ENCODE measurements around the gene VPS4B.

The VPS4B gene

DNA sequence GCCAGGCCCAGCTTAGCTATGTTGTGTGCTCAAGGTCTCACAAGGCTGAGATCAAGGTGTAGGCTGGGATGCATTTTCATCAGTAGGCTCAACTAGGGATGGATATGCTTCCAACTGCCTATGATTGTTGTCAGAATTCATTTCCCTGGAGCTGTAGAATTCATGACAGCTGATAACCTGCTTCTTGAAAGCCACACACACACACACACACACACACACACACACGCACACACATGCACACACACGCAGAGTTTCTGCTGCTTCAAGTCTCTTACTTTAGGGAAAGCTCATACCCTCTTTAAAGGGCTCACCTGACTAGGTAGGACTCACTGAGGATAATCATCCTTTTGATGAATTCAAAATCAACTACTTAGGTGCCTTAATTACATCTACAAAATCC lies 8.2 kb upstream of the VPS4B start:
- DNase-seq (ENCODE audit: low read depth), result no peak

DNA sequence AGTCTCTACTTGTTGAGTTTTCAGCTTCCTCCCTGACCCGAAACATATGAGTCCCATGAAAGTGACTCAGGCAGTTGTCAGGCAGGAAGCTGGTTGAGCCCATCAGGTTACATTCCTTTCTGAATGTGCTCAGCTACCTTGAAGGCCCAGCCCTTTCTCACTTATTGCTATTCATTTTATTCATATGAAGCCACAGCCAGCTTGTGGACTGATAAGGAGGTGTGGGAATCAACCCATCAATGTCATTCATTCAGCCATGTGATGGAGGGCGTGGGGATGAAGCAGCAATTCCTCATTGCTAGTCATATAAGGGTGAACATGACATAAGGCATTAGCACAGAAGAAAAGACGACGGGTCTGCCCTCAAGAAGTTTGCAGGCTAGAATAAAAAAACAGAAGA lies 5.3 kb upstream of the VPS4B start:
- DNase-seq (ENCODE audit: low read depth), result no peak

DNA sequence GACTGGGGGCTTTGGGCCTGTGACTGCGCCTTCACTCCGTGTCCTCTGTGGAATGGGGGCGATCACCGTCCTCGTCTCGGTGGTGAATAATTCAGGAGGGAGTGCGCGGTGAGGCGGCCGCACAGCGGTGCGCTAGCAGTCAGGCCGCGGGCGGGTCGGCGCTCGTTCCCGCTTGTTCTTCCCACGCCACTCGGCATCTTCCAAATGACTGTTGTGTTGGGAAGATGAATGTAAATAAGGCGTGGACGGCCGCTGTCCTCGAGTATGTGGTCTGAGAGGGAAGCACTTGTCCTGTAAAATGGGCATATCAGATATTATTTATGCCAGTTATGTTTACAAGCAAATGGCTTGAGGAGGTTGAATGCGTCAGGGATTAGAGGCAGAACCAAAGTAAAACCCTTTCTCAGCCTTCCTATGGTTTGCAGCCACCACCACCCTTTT lies 608 bp upstream of the VPS4B start:
- no peak for DNase-seq (ENCODE audit: low read depth)

DNA sequence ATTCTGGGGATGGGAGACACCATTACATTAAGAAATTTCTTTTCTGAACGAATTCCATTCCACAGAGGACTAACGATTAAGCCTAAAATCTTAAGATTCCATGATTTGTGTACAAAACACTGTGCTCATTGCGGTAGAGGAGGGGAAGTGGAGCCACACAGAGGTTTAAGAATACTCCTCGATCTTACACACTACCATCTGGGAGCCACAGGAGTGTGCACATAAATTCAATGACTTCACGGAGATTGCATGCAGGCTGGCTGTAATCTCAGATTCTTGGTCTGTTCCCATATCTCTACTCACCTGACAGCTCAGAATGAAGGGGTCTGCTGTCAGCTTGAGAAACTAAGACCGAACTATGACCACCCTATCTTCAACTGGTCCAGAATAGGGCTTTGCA lies 762 bp downstream of the VPS4B start:
- DNase-seq (ENCODE audit: low read depth), result no peak

DNA sequence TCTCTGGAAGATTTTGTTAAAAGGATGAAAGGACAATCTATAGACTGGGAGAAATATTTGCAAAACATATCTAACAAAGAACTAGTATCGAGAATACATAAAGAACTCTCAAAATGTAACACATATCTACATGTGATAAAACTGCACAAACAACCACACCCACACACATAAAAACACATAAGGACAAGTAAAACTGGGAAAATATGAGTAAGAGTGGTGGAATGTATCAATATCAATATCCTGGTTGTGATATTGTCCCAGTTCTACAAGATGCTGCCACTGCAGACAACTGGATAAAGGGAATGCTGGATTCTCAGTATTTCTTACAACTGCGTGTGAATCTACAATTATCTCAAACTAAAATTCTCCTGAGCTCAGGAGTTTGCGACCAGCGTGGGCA lies 9.3 kb downstream of the VPS4B start:
- DNase-seq (ENCODE audit: low read depth), result no peak

DNA sequence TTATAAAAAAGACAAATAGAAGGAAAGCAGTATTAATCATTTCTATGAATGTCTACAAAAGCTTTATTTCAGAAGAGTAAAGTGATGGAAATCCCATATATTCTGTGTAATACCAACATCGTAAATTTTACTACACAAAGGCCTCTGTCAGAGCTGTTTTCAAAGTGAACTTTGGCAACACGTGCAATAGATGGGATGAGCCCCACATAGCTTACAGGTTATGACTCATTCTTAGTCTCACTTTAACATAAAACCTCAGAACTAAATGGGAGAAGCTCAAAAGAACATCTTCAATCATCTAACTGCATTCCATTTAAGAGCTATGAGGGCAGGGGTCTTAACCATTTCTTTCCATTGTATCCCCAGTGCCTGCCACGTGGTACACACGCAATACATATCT lies 11.5 kb downstream of the VPS4B start:
- DNase-seq (ENCODE audit: low read depth), result no peak

DNA sequence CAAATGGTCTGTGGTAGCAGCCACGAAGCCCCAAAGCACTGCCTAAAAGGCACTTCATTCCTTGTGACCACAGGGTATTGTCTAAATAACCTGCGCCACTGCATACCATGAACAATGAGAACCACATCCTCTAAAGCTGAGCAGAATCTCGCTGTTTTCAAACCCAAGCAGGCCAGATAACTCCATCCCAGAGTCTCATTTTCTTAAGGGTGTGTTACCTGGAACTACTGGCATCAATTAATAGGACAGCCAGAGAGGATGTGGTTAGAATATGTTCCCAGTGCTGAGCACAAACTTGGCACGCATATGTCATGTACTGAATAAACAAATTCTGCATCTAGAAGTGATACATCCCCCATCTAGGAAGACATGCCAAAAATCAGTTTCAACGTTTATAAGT lies 13.0 kb downstream of the VPS4B start:
- no peak for DNase-seq (ENCODE audit: low read depth)

DNA sequence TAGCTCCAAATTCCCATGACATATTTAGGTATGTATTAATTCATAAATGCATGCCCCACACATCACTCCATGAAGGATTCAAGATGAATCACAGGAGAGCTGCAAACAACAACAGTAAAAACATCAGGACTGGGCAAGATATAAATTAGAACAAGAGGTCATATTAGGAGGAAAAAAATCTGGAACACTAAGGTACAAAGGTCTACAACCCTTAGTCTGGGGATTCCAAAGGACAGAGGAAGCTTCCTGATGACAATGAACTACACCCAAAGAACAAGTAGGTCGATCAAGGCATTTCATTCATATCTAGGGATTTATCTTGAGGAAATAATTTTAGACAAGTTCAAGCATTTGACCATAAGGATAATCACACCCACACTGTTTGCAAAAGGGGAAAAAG lies 14.5 kb downstream of the VPS4B start:
- DNase-seq (ENCODE audit: low read depth), result no peak

DNA sequence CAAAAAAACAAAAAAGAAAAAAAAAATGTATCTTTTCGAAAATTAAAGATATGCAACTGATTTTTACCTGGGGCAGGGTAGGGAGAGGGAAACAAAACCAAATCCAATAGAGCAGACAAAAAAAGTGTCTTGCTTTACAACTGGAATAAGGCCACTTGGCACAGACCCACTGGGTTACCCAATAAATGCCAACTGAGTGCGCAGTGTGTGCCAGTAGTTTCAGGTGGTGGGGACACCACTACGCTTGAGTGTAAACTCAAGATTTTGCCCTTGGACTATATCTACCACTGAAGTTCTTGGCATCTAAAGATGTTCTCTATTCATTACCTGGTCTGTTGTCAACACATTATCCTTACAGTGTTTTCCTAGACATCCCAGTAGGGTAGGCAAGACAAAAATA lies 16.3 kb downstream of the VPS4B start:
- no peak for DNase-seq (ENCODE audit: low read depth)

DNA sequence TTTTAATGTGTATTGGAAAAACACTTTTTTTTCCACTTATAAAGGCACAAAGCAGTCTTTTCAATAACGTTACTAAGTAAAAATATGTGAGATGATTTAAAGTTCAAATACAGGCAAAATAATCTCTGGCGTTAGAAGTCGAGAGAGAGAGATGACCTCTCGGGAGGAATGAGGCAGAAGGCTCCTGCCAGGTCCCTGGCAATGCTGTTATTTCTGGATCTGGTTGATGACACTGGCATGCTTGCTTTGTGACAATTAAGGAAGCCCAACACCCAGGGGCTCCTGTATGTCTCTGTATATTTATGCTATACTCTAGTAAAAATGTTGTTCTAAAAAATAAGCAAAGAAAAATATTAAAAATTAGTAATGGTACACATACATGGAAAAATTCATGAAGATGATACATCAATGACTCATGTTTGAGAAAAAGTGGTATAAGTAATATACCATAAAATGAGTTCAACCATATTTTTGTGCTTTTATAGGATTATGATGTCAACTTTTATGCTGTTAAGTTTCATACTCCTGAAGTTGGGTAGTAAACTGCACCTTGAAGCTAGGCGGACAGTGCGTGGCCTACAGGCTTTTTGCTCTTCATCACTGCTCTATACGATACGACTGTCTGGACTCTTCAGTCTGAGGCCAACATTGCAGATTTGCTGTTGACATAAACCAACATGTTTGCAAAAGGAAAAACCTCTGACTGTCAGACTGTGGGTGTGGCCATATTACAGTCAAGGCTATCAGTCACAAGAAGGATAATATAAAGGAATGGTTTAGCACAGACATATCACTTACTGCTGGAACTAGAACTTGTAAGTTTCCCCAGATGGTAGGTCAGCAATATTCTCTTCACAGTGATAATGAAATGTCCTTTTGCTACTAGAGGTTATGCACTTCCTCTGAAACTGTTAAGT lies 19.8 kb downstream of the VPS4B start:
- no peak for DNase-seq (ENCODE audit: low read depth)

DNA sequence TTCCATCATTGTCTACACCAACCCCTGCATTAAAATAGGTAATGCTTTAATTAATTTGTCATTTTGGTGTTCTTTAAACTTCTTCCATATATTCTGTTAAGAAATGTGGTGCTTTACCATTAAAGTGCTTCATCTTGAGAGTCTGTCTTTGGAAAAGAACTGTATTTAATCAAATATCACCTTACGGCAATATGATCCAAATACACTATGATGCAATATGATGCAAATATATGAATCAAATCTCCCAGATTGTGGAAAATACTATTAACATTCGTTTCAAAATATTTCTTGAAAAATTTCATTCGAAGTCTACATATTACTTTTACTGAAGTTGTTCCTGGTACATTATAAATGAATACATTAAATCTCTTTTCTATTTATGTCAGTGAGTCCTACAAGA lies 23.0 kb downstream of the VPS4B start:
- DNase-seq (ENCODE audit: low read depth), result no peak

DNA sequence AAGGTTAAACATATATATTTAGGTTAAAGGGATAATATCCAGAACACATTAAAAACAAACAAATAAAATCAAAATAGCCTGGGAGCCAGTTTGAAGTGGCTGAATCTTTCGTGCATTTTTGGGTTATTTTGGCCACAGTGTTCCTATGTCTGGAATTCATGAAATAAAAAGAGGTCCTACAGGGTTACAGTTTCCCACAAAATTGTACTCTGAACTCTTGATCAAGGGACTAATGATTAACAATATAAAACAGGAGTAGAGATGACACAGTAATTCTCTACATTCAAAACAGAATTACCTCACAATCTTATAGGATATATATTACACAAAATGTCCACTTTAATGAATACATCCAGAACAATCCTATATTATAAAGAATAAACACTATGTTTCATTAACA lies 24.9 kb downstream of the VPS4B start:
- no peak for DNase-seq (ENCODE audit: low read depth)

DNA sequence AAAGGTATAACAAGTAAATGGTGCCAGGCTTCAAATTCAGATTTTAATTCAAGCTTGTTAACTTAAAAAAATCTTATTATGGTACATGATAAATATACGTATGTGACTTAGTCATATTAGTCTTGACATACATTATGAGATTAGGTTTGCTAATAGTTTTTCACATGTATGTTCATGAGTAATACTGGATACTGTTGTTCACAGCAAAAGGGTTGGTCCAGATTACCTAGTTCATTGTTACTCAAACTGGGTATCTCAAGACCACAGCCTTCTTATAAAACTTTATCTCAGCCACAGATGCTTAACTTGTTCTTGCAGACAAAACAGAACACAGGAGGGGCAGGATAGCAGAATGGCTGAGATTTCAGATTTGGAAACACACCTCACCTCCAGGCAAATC lies 26.8 kb downstream of the VPS4B start:
- DNase-seq (ENCODE audit: low read depth), result no peak

DNA sequence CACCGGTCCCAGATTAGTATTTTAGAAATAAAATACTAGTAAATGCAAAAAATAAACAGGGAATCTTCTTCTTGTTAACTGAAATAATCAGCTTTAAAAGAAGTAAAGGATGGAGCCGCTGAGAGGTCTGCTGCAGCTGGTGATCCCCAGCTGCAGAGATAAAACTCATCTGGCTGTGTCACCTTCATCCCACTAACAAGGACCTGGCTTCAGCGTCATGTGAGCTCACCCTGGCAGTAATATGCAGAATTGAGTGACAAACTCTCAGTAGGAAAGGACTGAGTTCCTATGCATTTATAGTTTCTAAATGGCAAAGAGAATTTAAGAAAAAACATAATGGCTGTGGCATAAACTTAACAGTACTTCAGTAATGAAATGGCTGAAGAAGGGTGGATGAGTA lies 27.3 kb downstream of the VPS4B start:
- no peak for DNase-seq (ENCODE audit: low read depth)

DNA sequence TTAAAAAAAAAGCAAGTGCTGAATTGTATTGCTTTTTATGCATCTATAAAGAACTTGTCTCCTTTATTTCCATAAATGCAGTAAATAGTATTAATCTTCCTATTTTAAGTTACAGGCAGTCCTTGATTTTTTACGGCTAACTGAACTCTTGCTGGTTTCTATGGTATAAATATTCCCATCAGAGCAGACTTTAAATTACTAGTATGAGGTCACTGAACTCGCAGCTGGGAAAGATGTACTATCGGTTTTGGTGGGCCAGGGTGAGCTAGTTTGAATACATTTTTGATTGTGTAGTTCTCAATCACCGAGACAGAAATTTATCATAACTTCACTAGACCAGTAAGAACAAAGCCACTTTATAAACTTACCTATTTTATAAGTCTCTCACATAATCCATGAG lies 34.4 kb downstream of the VPS4B start:
- DNase-seq (ENCODE audit: low read depth), result no peak

DNA sequence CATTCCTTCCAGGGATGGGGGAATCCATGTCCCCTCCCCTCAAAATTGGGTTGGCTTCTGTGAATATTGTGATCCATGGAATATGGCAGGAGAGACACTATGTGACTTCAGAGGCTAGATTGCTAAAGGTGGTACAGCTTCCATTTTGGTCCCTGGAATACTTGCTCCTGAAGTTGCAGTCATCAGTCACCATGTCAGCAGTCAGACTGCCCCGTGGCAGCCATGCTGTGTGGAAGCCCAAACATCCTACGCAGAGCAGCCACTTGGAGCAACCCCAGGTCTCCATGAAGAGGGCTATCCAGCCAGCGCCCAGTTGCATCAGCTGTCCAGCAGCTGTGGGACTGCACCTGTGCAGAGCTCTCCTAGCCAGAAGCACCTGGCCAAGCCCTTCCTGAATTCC lies 39.4 kb downstream of the VPS4B start:
- no peak for DNase-seq (ENCODE audit: low read depth)

DNA sequence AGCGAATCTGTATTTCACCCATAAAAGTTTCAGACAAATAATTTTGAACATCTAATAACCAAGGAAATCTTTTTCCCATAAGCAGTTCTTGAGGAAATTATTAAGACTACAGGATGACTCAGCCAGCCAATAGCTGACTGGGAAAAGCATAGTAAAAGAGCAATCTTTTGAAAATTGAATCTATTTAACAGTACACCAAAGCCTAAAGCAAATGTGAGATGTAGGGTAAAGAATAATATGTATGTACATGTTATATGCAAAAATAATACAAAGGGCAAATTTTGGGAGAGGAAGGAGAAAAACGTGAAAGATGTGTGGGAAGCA lies 42.7 kb downstream of the VPS4B start:
- DNase-seq (ENCODE audit: low read depth), result no peak

DNA sequence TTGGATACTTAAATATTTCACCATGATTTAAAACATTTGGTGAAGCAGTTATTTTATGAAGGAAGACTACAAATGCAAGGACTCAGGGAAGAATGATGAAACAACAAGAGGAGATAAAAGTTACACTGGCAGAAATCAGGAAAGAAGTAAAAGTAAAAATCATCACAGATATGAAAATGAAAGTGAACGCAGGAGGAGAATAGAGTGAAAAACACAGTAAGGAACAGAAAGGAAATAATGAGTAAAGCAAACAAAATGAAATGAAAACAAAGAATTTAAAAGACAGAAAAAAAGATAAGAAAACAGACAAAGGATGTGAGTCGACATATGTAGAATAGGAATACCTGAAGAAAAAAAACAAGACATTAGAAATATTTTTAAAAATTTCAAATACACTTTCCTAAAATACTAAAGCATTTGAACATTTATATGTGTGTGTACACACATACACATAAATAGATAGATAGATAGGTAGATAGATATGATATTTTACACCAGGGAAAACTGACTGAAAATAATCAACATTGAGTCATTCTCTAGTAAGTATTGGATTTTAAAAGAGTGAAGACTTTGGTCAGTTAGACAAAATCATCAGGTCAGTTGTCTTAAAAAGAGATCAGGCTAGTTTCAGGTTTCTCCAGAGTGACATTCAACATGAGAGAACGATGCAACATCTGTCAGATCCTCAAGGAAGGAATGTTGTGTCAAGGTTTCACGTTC lies 43.2 kb downstream of the VPS4B start:
- DNase-seq (ENCODE audit: low read depth), result no peak

DNA sequence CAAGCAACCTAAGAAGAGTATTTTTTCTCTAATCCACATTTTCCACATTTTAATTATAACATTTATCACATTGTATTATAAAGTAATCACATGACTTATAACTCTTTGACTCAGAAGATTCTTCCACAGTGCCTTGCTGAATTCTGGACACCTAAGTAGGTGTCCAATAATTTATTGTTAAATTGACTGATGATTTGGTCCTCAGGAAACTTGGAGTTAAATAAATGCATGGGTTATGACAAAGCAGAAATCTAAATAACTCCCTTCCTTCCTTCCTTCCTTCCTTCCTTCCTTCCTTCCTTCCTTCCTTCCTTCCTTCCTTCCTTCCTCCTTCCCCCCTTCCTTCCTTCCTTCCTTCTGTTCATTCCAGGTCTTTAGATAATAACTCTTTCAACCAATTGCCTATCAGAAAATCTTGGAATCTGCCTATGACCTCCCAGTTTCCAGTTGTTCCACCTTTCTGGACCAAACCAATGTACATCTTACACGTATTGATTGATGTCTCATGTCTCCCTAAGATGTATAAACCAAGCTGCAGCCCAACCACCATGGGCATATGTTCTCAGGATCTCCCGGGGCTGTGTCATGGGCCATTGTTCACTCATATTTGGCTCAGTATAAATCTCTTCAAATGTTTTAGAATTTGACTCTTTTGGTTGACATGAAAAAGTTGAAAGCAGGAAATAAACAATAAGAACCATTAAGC lies 44.8 kb downstream of the VPS4B start:
- no peak for DNase-seq (ENCODE audit: low read depth)

DNA sequence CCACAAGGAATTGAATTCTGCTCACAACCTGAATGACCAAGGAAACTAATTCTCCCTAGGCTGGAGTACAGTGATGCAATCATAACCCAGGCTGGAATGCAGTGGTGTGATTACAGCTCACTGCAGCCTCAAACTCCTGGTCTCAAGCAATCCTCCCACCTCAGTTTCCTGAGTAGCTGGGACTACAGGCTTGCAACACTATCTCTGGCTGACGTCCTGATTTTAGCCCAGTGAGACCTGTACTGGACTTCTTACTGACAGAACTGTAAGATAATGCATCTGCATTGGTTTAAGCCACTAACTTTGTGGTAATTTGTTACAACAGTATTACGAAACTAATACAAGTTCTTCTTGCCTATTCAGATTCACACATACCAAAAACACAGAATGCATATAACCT lies 45.7 kb downstream of the VPS4B start:
- no peak for DNase-seq (ENCODE audit: low read depth)

DNA sequence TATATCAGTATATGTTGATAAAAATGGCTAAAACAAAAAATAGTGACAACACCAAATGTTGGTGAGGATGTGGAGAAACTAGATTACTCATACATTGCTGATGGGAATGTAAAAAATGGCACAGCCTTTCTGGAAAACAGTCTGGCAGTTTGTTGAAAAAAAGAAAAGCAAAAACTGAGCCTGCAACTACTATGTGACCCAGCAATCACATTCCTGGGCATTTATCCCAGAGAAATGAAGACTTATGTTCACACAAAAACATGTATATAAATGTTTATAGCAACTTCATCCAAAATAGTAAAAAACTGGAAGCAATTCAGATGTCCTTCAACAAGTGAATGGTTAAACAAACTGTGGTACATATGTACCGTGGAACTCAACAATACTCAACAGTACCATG lies 47.7 kb downstream of the VPS4B start:
- no peak for DNase-seq (ENCODE audit: low read depth)

DNA sequence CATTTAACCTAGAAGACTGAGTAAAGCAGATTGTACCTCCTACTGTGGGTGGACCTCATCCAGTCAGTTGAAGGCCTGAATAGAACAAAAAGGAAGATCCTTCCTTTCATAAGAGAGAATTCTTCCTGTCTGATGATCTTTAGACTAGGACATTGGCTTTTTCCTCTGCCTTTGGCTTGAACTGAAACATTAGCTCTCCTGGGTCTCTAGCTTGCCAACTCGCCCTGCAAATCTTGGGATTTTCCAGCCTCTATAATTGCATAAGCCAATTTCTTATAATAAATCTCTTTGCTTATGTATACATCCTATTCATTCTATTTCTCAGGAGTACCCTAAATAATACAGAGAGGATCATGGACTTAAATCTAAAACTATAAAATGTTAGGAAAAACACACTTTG lies 49.1 kb downstream of the VPS4B start:
- DNase-seq (ENCODE audit: low read depth), result no peak

DNA sequence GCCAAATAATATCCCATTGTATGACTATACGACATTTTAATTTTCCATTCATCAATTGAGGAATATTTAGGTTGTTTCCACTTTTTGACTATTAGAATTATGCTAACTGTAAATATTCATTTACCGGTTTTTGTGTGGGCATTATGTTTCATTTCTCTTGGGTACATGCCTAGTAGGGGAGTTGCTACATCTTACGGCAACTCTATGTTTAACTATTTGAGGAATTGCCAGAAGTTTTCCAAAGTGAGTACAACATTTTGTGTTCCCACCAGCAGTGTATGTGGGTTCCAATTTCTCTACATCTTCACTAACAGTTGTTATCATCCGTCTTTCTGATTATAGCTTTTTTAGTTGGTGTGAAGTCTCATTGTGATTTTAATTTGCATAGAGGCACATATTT lies 53.7 kb downstream of the VPS4B start:
- no peak for DNase-seq (ENCODE audit: low read depth)
